HG02678 (cell line): ENCODE data around the gene ADAMTS5.

Experiments
- ATAC-seq: cut with Tn5 transposase; IDR thresholded peaks from one replicate; pipeline ENCODE4 v1.9.1; 2021; ENCODE audit warnings: mild to moderate bottlenecking, moderate library complexity; ENCODE audit not compliant: unreplicated experiment

ADAMTS5 gene

DNA sequence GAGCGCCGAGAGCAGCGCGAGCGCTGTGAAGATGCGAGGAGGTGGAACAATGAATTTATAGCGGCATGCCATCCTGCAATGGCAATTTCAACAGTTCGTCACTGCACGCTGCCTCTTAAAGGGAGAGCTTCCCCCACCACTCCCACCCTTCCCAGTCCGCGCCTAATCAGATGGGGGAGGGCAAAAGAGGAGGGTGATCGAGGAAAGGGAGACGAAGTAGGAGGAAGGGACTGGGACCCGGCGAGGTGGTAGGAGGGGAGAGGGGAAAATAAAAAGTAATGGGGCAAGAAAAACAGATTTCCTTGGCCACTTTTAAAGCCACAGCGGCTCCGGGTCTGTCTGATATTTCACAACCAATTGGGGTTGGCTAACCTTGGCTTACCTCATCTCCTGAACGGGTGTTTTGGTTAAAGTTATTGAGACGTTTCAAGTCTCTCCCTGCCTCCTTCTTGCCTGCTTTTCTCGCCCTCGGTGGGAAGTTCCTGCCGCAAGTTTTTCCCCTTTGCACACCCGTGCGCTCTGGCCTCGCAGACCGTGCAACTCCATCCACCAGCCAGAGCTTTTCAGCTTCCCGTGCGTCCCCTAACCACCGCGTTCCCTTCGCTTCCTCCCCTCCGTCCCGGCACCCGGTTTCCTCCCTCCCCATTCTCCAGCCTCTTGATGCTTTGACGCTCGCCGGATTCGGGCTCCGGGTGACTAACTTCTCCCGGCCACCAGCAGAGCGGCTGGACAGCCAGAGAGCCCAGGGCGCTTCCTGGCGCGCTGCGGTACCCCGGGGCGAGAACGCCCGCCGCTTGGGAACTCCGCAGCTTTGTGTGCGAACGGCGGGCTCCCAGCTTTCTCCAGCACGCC is at the start of gene ADAMTS5:
ADAMTS5 (minus strand) TSS at position 27 of the 852 bp plus-strand sequence. CDS start 697 bp downstream, outside the sequence.
- ATAC-seq, result no peak

DNA sequence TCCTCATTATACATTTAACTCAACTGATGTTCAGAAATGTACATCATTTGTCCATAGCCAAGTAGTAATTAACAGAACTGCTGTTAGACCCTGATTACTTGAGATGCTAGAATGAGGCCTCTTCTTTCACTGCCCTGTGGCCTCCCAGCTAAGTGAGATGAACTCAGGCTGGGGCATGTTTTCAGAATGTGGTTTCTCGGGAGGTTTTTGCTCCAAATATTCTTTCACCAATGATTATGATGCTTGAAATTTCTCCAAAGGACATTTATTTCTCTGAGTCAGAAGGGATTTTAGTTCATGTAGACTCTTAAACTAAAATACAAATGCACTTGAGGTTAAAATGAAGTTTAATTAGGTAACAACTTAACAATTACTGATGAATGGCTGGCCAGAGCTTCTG is 34.6 kb upstream of the ADAMTS5 start:
- no peak for ATAC-seq

DNA sequence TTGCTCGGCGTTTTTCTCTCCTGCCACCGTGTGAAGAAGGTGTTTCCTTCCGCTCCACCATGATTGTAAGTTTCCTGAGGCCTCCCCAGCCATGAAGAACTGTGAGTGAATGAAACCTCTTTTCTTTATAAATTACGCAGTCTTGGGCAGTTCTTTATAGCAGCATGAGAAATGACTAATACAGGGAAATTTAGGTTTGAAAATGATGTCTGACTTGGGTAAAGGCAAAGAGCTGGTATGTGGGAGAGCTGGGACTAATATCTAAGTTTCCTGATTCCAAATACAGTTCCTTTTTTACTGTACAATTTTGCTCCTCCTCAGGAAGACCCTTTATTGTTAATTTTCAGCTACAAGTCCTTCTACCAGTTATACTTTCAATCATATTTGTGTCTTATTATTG is 16.7 kb upstream of the ADAMTS5 start:
- ATAC-seq, result no peak

DNA sequence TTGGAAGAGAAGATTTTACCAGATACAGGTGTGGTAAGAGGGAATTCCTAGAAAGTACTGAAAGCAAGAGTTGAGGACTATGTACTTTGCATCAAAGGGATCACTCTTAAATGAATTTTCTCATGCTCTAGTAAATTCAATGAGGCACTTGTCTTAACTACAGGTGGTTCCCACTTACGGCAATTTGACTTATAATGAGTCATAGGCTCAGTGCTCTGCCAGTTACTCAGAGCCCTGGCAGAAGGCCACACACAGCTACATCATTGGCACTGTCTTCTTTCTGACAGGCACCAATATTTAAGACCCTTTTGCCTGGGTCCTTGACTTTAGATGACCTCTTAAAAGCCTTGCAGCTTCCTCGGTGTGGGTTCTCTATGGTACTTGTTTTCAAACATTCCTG is 15.9 kb upstream of the ADAMTS5 start:
- ATAC-seq, result no peak

DNA sequence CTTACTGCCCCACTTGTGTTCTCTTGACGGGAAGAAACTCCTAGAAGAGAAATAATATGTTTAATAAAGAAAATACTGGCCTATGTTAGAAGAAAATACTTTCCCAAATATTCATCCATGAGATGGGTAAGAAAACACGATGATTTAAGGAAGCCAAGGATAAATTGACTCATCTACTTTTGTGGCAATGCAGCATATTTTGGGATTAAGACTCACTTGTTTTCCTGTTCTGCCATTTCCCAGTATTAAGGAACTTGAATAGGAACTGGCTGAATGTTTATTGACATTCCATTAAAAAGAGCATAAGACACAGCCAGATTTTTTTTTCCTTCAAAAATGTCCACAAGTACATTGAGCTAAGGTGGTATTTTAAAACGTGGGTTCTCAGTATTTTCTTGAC is 10.9 kb upstream of the ADAMTS5 start:
- no peak for ATAC-seq

DNA sequence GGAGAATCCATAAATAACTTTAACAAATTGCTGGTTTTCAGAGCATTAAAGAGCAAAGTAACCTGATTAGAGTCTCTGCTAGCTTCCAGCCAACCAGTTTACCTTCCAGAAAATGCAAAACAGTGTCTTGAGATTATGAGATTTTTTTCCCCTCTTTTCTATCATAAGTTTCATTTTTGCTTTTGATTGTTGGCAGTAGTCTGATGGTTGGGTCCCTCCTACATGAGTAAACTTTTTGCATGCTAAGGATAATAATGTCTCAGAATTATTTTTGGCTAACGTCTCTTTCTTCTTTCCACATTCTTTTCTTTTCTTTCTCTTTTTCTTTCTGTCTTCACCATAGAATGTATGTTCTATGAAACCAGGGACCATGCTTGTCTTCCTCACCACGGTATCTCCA is 6.3 kb upstream of the ADAMTS5 start:
- ATAC-seq, result no peak

DNA sequence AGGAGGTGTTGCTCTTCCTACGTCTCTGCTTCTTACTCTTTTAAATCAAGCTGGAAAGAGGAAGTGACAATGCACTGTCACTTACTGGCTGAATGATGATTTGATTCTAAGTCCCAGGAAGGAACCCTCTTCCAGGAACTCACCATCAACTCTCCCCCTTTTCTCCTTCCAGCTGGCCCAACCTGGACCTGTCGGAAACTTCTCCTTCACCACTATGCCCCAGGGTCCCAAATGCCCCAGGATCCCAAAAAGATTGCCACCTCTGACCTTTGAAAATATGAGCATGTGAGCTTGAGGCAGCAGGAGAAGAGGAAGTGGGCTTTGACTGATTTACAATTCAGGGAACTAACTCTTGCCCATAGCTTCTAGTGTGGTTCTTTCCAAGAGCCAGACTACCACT is 5.3 kb upstream of the ADAMTS5 start:
- ATAC-seq, result no peak

DNA sequence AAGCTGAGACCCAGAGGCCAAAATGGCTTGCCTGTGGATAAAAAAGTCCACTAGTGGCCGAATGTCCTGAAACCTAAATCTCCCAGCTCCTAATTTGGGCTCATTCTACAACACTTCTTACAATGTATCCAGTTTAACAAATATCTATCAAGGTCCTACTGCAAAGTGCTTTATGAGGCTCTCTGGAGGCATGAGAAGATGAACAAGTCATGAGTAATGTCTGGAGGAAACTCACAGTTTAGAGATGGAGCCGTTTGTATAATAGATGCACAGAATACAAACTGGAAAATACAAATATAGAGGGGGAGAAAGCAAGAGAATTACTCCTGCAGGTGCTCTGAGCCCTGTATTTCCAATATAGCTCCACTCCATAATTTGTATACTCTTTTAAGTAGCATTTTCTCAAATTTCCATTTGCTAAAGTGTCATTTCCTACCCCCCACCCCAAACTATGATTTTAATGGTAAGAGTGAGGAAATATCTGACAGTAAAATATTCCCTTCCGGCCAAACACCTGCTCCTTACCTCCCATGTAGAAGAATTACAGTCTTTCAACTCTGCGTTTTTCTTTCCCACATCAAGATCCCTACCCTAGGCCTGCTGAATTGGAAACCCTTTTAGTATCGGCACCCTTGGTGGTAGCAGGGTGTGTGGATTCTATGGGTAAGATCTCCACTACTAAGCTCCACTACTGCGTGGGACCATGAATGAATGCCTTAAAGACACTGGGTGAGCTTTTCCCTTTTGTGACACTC is 3.3 kb upstream of the ADAMTS5 start:
- ATAC-seq, result no peak

DNA sequence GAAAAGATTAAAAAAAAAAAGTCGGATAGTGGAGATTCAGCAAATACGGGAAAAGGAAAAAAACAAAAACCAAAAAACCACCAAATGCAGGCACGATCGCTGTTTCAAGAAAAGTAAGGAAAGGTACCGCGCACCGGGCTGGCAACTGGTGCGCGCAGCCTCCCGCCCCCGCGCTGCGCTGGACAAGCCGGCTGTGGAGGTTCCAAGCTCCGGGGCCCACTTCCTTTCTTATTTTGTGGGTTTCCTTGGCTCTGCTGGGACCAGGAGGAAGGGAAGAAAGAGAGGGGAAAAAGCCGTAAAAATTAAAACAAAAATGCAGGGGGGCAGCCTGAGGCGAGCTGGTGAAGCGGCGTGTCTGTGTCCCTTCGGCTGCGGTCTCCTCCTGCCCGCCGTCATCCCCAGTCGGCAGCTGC is 233 bp downstream of the ADAMTS5 start:
- no peak for ATAC-seq

DNA sequence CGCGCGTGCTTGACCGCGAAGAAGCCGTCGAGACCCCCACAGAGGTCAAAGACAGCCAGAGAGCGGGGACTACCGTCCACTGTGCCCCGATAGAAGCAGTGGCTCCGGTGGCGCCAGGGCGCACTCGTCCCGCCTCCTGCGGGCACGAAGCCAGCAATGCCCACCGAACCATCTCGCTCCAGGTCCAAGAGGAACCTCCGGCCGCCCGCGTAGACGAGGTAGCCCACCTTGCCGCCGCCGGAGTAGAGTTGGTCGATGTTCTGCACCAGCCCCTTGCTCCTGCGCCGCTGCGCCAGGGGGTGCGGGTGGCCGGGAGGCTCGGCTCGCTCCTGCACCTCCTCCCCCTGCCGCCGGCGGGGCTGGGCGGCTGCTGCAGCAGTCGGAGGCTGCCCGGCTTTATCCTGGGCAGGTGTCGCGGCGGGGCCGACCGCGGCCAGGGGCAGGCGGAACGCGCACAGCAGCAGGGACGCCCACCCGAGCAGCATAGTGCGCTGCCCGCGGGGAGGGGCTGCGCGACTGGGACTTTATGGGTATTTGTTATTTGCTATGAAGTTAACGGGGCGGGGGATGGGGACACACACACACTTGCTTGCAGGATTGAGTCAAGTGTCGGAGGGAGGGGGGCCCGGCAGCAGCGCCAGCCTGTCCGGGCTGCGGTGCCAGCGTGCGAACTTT is 844 bp downstream of the ADAMTS5 start:
- no peak for ATAC-seq

DNA sequence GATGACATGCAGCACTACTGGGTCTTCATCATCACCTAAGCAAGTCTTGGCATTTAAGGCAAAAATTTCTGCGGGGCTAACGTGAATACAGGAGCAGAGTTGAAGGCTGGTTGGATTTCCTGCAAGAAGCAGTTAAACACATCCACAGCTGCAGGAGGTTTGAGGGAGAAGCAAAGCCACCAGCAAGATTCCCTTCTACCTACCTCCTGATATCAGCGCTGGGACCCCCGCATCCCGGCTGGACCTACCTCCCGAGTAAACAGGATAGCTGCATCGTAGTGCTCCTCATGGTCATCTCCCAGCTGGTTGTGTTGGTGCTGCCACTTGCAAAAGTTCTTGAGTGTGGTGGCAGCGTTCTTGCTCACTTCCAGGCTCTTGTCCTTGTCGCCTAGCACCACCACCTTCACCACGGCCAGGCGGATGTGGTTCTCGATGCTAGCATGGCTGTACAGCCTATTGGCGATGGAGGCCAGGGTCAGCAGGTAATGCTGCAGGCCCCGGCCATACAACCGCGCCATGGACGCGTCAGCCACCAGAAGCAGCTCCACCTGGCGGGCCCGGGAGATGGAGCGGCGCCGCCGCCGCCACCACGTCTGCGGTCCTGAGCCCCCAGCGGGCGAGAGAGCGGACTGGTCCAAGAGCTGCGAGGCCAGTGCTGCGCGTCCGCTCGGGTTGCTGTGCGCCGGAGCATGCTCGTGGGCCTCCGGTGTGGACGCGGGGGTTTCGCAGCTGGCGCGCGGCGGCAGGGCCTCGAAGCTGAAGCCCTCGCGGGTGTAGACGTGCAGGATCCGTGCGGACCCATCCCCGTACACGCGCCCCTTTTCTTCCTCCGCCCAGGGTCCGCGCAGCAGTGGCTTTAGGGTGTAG is 1.6 kb downstream of the ADAMTS5 start:
- no peak for ATAC-seq

DNA sequence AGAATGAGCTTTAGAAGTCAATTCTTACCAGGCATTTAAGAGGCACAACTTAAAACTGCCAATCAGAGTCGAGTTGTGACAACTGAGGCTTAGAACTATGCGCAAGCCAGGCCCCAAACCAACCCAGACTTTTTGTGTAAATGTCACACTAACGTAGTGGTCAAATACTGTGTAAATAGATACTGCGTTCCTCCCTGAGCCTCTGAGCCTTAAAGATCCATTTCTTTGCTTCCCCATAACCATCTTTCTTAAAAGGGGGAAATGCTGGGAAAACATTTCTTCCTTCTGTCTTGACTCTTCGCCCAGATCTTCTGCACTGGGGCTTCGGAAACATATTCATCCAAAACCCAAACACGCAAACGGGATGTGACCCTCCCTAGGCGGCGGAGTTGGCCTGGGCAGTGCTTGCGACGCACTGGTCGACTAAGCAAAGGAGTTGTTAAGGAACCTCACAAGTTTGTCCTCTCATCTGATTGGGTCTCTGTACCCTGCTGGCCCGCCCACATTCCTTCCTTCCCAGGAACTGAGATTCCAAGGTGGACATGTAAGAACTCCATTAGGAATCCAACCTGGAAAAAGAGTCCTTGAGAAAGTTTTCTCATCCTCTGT is 2.6 kb downstream of the ADAMTS5 start:
- no peak for ATAC-seq

DNA sequence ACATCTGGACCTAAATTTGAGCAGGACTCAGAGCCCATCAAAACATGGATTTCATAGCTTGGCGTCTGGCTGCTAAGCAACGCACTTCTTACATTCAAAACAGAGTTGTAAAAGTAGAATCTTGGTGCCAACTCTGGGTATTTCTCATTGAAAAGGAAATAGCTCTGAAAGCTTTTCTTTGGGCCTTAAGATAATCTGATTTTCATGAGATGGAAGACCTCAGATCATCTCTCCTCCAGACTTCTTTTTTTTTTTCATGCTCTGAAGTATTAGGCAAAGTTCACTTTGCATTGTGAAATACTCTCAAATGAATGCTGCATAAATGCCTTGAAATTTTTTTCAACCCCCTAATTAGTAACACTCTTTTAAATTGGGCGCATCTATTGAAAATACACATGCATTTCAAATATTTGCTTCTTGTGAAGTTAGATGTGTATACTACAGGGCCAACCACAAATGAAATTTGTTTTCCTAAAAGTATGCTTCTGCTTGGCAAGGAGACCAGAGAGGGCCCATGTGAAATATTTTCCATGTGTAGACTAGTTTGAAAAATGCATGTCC is 4.2 kb downstream of the ADAMTS5 start:
- ATAC-seq, result no peak

DNA sequence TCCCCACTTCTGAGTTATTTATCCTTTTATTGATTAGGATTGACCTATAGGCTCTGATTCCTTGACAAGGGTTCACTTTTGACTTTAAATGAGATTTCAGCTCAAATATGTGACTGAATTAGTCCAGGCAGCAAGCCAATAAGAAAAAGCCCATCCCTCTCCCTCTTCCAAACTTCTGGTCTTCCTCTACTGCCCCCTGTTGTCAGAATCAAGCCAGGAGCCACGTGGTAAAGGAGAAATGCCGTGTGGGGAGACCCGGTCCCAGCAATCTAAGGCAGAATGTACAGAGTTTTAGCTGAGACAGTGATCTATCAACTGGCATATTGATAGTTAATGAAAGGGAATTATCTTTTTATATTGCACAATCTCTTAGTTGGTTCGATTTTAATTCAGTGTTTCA is 5.2 kb downstream of the ADAMTS5 start:
- ATAC-seq, result no peak

DNA sequence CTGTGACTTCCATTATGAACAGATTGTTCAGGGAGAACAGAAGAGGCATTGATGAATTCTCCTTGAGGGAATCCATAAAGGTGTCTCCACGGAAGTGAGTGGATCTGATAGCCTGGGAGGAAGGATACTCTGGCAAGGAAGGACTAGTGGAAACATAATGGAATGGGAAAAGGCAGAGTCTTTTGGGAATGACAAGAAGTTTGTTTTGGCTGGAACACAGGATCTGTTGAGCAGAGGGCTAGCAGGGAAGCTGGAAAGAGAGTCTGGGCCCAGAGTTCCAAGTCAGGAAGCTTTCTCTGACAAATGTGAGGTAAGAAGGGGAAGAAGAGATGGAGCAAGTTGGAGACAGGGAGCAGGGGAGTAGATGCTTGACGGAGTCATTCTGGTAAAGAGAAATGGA is 8.1 kb downstream of the ADAMTS5 start:
- no peak for ATAC-seq

DNA sequence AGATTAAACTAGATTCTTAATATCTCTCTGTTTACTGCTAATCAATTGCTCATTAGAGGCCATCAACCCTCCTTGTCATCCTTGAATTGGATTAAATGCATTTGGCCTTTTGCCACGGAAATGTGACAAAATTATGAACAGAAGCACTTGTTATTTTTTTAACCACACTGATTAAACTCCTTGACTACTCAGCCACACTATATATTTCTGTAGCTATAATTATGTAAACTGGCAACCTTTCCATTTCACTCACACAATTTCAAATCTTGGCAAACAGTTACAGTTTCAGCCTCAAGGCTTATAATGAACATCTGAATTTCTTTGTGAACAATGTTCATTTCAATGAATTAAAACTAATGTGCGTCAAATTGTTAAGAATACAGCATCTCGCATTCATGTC is 10.1 kb downstream of the ADAMTS5 start:
- ATAC-seq, result no peak

DNA sequence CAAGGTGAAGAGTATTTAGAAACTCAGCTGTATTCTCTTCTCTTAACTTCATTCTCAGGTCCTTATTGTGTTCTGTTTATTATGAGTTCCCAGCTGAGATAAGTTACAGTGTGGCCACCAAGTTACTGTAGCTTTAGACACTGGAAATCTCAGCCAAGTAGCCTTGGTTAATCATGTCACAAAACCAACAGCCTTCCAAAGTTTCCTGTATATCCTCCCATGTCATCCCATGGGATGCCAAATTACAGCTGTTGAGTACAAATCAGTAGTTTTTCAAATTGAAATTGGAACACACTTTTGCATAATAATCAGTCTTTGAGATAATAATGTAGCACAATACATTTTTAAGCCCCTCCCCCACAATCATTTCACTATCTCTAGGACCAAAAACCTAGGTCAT is 10.7 kb downstream of the ADAMTS5 start:
- ATAC-seq, result no peak

DNA sequence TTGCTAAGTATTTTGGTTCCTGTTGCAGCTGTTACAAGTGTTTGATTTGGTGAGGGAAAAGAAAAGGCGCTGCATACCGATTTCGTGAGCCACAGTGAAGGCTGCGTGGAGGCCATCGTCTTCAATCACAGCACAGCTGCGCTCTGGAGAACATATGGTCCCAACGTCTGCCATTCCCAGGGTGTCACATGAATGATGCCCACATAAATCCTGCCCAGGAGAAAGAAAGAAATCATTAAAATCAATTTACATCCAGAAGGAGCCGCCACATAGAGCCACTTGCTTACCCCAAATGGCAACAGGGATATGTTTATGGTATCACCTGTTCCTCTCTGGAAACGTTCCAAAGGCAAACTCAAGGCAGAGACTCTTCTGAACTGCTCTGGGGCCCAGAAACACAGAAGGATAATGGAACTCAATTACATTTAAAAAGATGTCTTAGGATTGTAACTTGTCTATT is 12.2 kb downstream of the ADAMTS5 start:
- ATAC-seq, result no peak

DNA sequence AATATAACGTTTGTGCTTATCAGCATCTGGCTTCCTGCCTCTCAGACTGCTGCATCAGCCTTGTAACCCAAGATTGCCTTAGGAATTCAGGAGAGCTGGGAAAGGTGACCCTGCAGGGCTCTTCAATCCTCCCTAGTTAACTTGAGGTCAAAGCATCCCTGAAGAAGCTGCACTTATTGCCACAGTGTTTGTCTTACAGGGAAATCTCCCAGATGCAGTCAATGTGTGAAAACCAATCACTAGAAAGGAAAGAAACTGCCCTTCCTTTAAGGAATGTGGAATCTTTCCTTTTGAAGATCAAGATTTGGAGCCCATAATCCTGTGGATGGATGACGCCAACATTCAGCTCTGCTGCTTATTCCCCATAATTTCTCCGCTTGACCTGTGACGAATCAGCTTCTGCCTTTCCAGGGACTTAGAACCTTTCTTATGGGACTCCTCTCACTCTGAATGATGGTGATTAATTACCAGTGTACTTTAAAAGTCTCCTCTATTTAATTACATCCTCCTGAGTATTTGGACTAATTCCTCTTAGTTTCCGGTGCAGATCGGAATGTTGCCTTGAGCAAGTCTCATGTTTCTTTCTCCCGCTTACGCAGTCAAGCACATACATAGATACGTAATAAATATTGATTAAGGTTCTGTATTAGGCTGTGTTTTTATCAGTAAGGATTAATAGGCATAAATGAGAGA is 14.4 kb downstream of the ADAMTS5 start:
- ATAC-seq, result no peak
